HG02943 (cell line): ENCODE measurements around the gene LTB4R.
A peak's percentile ranks its signal among the peaks of the same experiment; 100 is the strongest.

ENCODE experiments used
- ATAC-seq: cut with Tn5 transposase; IDR thresholded peaks from one replicate; pipeline ENCODE4 v1.9.1; 2021; ENCODE audit warnings: mild to moderate bottlenecking, low read depth, moderate library complexity; ENCODE audit not compliant: unreplicated experiment

LTB4R gene

GRCh38 chr14:24366413-24366720 lies 55.1 kb downstream of the LTB4R start:
- ATAC-seq, result peak; percentile 2

- peak; percentile 56 for ATAC-seq
These were observed 55.6 kb downstream of the LTB4R start for GRCh38 chr14:24366721-24367513.
